H1 (cell line): ENCODE data around the gene F2. TPM values are rescaled to one million over a fixed set of nuclear protein-coding genes. Genes with fewer than 3 reads are reported as not detected.

Experiments used
- CTCF ChIA-PET: fragments of 300-600 bp; sonication (Branson Sonifier 250); formaldehyde crosslinking; loops from one replicate; lab custom pipeline; 2021; ENCODE audit not compliant: partially characterized antibody; lab: Charles Lee
- POLR2A ChIA-PET: fragments of 300-600 bp; sonication (Branson Sonifier 250); formaldehyde crosslinking; loops from one replicate; lab custom pipeline; 2021; ENCODE audit warnings: inconsistent platforms; ENCODE audit not compliant: partially characterized antibody; lab: Charles Lee
- DNase-seq, 2 experiments: peaks; one replicate each; pipeline versions ENCODE4 v3.0.0 to v3.0.0-alpha.2; 2010 to 2022; ENCODE audit warnings: low spot score in 2 of 2, low read depth in 1 of 2, mixed read lengths in 1 of 2
- FAIRE-seq: peaks from 2 replicates; lab custom pipeline; 2011; peaks lifted over from hg19 to GRCh38; lab: Jason Lieb, UNC
- H2AFZ ChIP-seq: 2 replicates; pipeline ENCODE4 v1.8.1; 2012; ENCODE audit warnings: low read length, inconsistent platforms
- H2AK5ac ChIP-seq: 2 replicates; pipeline ENCODE4 v1.6.1; 2013; ENCODE audit warnings: low read depth, low read length
- H2BK120ac ChIP-seq: replicated peaks from 2 replicates; pipeline ENCODE3; 2013; ENCODE audit warnings: low read depth, low read length, inconsistent platforms
- H2BK12ac ChIP-seq: 2 replicates; pipeline ENCODE4 v1.6.1; 2013; ENCODE audit warnings: low read depth, low read length
- H2BK15ac ChIP-seq: 2 replicates; pipeline ENCODE4 v1.6.1; 2013; ENCODE audit warnings: low read length
- H2BK20ac ChIP-seq: 2 replicates; pipeline ENCODE4 v1.6.1; 2013; ENCODE audit warnings: low read length
- H2BK5ac ChIP-seq: 2 replicates; pipeline ENCODE4 v1.6.1; 2013; ENCODE audit warnings: low read depth, low read length
- H3K14ac ChIP-seq: 2 replicates; pipeline ENCODE4 v1.6.1; 2013; ENCODE audit warnings: inconsistent platforms; ENCODE audit not compliant: insufficient read length
- H3K18ac ChIP-seq: 2 replicates; pipeline ENCODE4 v1.6.1; 2013; ENCODE audit warnings: low read length; ENCODE audit errors: extremely low read depth
- H3K23ac ChIP-seq: 2 replicates; pipeline ENCODE4 v1.6.1; 2013; ENCODE audit warnings: inconsistent platforms; ENCODE audit not compliant: insufficient read length
- H3K23me2 ChIP-seq: 2 replicates; pipeline ENCODE4 v1.6.1; 2013; ENCODE audit warnings: low read depth, low read length
- H3K27ac ChIP-seq: 2 replicates; pipeline ENCODE4 v1.6.1; 2011; ENCODE audit warnings: low read depth, low read length, inconsistent platforms
- H3K27me3 ChIP-seq, 4 experiments: replicated peaks in 1 of 4; 1 replicate in 1 of 4; 2 replicates in 3 of 4; pipeline versions ENCODE4 v1.6.1 to v1.8.1; 2011 to 2013; ENCODE audit warnings: low read length in 3 of 4, mild to moderate bottlenecking in 3 of 4, inconsistent platforms in 2 of 4, mixed read lengths in 2 of 4, moderate library complexity in 1 of 4; ENCODE audit not compliant: control insufficient read depth in 3 of 4, insufficient read depth in 3 of 4; ENCODE audit errors: extremely low read depth in 1 of 4
- H3K36me3 ChIP-seq, 4 experiments: 2 replicates each; pipeline versions ENCODE4 v1.6.1 to v1.8.1; 2011 to 2013; ENCODE audit warnings: mild to moderate bottlenecking in 4 of 4, low read length in 3 of 4, moderate library complexity in 2 of 4, control low read depth in 1 of 4, inconsistent platforms in 1 of 4; ENCODE audit not compliant: insufficient read depth in 4 of 4, control insufficient read depth in 2 of 4
- H3K4ac ChIP-seq: replicated peaks from 2 replicates; pipeline ENCODE3; 2013; ENCODE audit warnings: low read length, low read depth, mixed read lengths, inconsistent platforms; ENCODE audit not compliant: insufficient read length
- H3K4me1 ChIP-seq, 4 experiments: replicated peaks in 1 of 4; 1 replicate in 1 of 4; 2 replicates in 3 of 4; pipeline versions ENCODE4 v1.6.1 to v1.8.1; 2011 to 2013; ENCODE audit warnings: low read length in 3 of 4, inconsistent platforms in 2 of 4, mixed read lengths in 1 of 4; ENCODE audit not compliant: insufficient read depth in 4 of 4, control insufficient read depth in 3 of 4
- H3K4me2 ChIP-seq, 2 experiments: 2 replicates each; pipeline versions ENCODE4 v1.6.1 to v1.8.1; 2011 to 2013; ENCODE audit warnings: low read depth in 2 of 2, low read length in 2 of 2, control low read depth in 1 of 2, inconsistent platforms in 1 of 2, mild to moderate bottlenecking in 1 of 2; ENCODE audit not compliant: insufficient read depth in 1 of 2
- H3K4me3 ChIP-seq, 4 experiments: fragments of 200-600, 300-600 bp in 1 of 4; sonication (generic), shearing (Covaris generic), sonication (Bioruptor Twin) in 1 of 4; 2 replicates each; pipeline versions ENCODE4 v1.5.1 to v1.8.1; 2011 to 2016; ENCODE audit warnings: low read length in 4 of 4, low read depth in 3 of 4, control low read depth in 2 of 4, inconsistent platforms in 2 of 4, mild to moderate bottlenecking in 2 of 4, mixed read lengths in 1 of 4, moderate library complexity in 1 of 4; ENCODE audit not compliant: insufficient read depth in 2 of 4; ENCODE audit errors: extremely low read depth in 1 of 4
- H3K56ac ChIP-seq: replicated peaks from 2 replicates; pipeline ENCODE3; 2013; ENCODE audit warnings: low read depth, mild to moderate bottlenecking, mixed read lengths, low read length, inconsistent platforms; ENCODE audit not compliant: insufficient read length
- H3K79me1 ChIP-seq: 2 replicates; pipeline ENCODE4 v1.6.1; 2013; ENCODE audit warnings: low read depth, low read length, control low read depth
- H3K79me2 ChIP-seq, 2 experiments: 2 replicates each; pipeline versions ENCODE4 v1.6.1 to v1.8.1; 2012 to 2013; ENCODE audit warnings: low read length in 2 of 2, mild to moderate bottlenecking in 2 of 2, inconsistent platforms in 1 of 2; ENCODE audit not compliant: insufficient read depth in 2 of 2, control insufficient read depth in 1 of 2
- H3K9ac ChIP-seq, 4 experiments: replicated peaks in 1 of 4; 1 replicate in 1 of 4; 2 replicates in 3 of 4; pipeline versions ENCODE4 v1.6.1 to v1.8.1; 2011 to 2013; ENCODE audit warnings: low read depth in 3 of 4, low read length in 3 of 4, control low read depth in 2 of 4, mild to moderate bottlenecking in 2 of 4, moderate library complexity in 2 of 4, inconsistent platforms in 1 of 4; ENCODE audit errors: extremely low read depth in 1 of 4
- H3K9me3 ChIP-seq, 2 experiments: 2 replicates each; pipeline versions ENCODE4 v1.6.1 to v1.8.1; 2012 to 2013; ENCODE audit warnings: mild to moderate bottlenecking in 2 of 2, moderate library complexity in 2 of 2, control low read depth in 1 of 2, inconsistent platforms in 1 of 2, low read depth in 1 of 2, low read length in 1 of 2, mixed read lengths in 1 of 2; ENCODE audit not compliant: insufficient read depth in 2 of 2
- H4K20me1 ChIP-seq, 2 experiments: replicated peaks in 1 of 2; 2 replicates each; pipeline versions ENCODE3 to v1.8.1; 2011 to 2013; ENCODE audit warnings: inconsistent platforms in 2 of 2, low read length in 2 of 2, mild to moderate bottlenecking in 1 of 2; ENCODE audit not compliant: insufficient read depth in 2 of 2, control insufficient read depth in 1 of 2
- H4K5ac ChIP-seq: 2 replicates; pipeline ENCODE4 v1.6.1; 2013; ENCODE audit warnings: low read length, low read depth, mixed read lengths, inconsistent platforms; ENCODE audit not compliant: insufficient read length
- H4K8ac ChIP-seq: 2 replicates; pipeline ENCODE4 v1.8.0; 2013; ENCODE audit warnings: mild to moderate bottlenecking, moderate library complexity, low read length, inconsistent platforms; ENCODE audit not compliant: insufficient read depth; ENCODE audit errors: extremely low read depth
- H4K91ac ChIP-seq: replicated peaks from 2 replicates; pipeline ENCODE3; 2013; ENCODE audit warnings: low read length, mixed read lengths, inconsistent platforms; ENCODE audit not compliant: insufficient read length
- BCL11A ChIP-seq, 2 experiments: IDR thresholded peaks; one replicate each; pipeline ENCODE4 v1.6.1; 2011; ENCODE audit warnings: low read depth in 2 of 2, low read length in 2 of 2, mild to moderate bottlenecking in 2 of 2
- POLR2AphosphoS5 ChIP-seq: IDR thresholded peaks from 2 replicates; pipeline ENCODE4 v1.6.1; 2011; ENCODE audit warnings: low read depth, low read length
- SIRT6 ChIP-seq: IDR thresholded peaks from one replicate; pipeline ENCODE4 v1.7.1; 2012; ENCODE audit warnings: low read length, inconsistent platforms
- SIX5 ChIP-seq: IDR thresholded peaks from 2 replicates; pipeline ENCODE4 v1.6.1; 2011; ENCODE audit warnings: mild to moderate bottlenecking, low read depth, low read length
- SP1 ChIP-seq: IDR thresholded peaks from 2 replicates; pipeline ENCODE4 v1.6.1; 2011; ENCODE audit warnings: low read depth, low read length
- TCF12 ChIP-seq: IDR thresholded peaks from 2 replicates; pipeline ENCODE4 v1.6.1; 2011; ENCODE audit warnings: low read depth, mild to moderate bottlenecking, low read length
- WGBS, 2 experiments: shearing (Covaris generic) in 1 of 2; methylation state at CpG; one replicate each; pipeline versions ENCODE4 v1.1.6 to v1.1.7; 2013 to 2015; ENCODE audit warnings: low lambda C conversion rate in 2 of 2, mixed read lengths in 2 of 2, inconsistent platforms in 1 of 2, low coverage in 1 of 2, missing lambda C conversion rate in 1 of 2; ENCODE audit not compliant: insufficient replicate concordance in 2 of 2, insufficient coverage in 1 of 2, insufficient read length in 1 of 2; ENCODE audit errors: extremely low coverage in 1 of 2, missing lambda C conversion rate in 1 of 2; 5-methylcytosine and 5-hydroxymethylcytosine counted together
- polyA plus RNA-seq, 7 experiments: library from polyadenylated mRNA; depleted of rRNA in 3 of 7; stranded (reverse) in 5 of 7; unstranded in 2 of 7; fragments of >200 nt in 5 of 7; fragments of 200-250 nt in 2 of 7; gene quantifications; 1 replicate in 5 of 7; 2 replicates in 1 of 7; 4 replicates in 1 of 7; pipeline versions ENCODE4 v1.2.1 to v1.2.3, GENCODE V29; 2011 to 2013; ENCODE audit warnings: missing spikeins in 2 of 7, mixed read lengths in 2 of 7
- total RNA-seq: library from RNA; stranded (reverse); fragmentation: NEBNext Ultra II Directional; extraction: Animal tissue kit (Norgen Biotek cat#: 25700); gene quantifications from 2 replicates; pipeline ENCODE4 v1.2.1, GENCODE V29; 2021

The F2 gene
- total and polyA plus RNA-seq, 2 of the 8 experiments (the other 6 are each of a cell fraction or from before 2014, with no cell fraction given) = 0.11 TPM; not detected in 1

DNA sequence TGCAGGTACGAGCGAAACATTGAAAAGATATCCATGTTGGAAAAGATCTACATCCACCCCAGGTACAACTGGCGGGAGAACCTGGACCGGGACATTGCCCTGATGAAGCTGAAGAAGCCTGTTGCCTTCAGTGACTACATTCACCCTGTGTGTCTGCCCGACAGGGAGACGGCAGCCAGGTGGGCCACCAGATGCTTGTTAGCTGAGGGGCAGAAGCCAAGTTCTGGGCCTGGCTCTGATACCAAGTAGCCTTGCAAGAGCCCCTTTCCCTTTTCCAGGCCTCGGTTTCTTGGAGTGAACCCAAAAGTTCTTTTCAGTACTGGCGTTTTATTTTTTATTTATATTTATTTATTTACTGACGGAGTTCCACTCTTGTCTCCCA is 9.6 kb downstream of the F2 start:
- H4K5ac ChIP-seq = no peak overlapping the region
- POLR2A ChIA-PET = no interaction called here
- no peak overlapping the region for H3K4me2 ChIP-seq
- no peak overlapping the region for H3K27ac ChIP-seq
- H4K8ac ChIP-seq = peak overlapping the region; percentile 82
- FAIRE-seq = no peak
- TF ChIP-seq POLR2AphosphoS5 = no peak
- TF ChIP-seq SP1 = no peak
- no peak for TF ChIP-seq TCF12
- TF ChIP-seq BCL11A (IDR thresholded peaks at IDR 0.05; ENCODE audit: low read depth in 2 of 2, low read length in 2 of 2) = no peak
- no peak for TF ChIP-seq SIX5
- TF ChIP-seq SIRT6 = no peak
- no peak overlapping the region for H3K56ac ChIP-seq
- H4K91ac ChIP-seq = no peak overlapping the region
- no peak overlapping the region for H2BK5ac ChIP-seq
- H2BK15ac ChIP-seq = no peak overlapping the region
- H3K18ac ChIP-seq = no peak overlapping the region
- H2AK5ac ChIP-seq = no peak overlapping the region
- H3K9me3 ChIP-seq = no peaks in the 10 kb centered on the region
- no peaks in the 10 kb centered on the region for H3K79me1 ChIP-seq
- CTCF ChIA-PET = interaction anchor here (2.0 kb wide), 1 partner anchor 51 kb away, joined by 7 read pairs; no protein-coding TSS in a partner anchor
- no peaks in the 10 kb centered on the region for H3K23me2 ChIP-seq
- H3K4ac ChIP-seq = no peak overlapping the region
- H3K79me2 ChIP-seq = no peaks in the 10 kb centered on the region
- no peak overlapping the region for H2BK120ac ChIP-seq
- peaks cover 0 to 3% (median under 1%) of the 10 kb centered on the region in 4 experiments; a peak in 2 of 7 replicates for H3K4me1 ChIP-seq
- no peaks in the 10 kb centered on the region for H3K27me3 ChIP-seq
- no peak overlapping the region for H3K4me3 ChIP-seq
- 90% methylated on average over 9 of the region's 9 CpGs; no CpG with 5 or more reads in 1 of the 2 experiments for WGBS, 2 experiments
- H3K23ac ChIP-seq = no peak overlapping the region
- H2BK12ac ChIP-seq = no peak overlapping the region
- H2AFZ ChIP-seq = no peak overlapping the region
- H2BK20ac ChIP-seq = no peak overlapping the region
- H4K20me1 ChIP-seq = no peaks in the 10 kb centered on the region
- H3K14ac ChIP-seq = no peak overlapping the region
- H3K36me3 ChIP-seq = no peaks in the 10 kb centered on the region
- DNase-seq = no peak
- H3K9ac ChIP-seq = no peak overlapping the region; a peak in 2 of 7 replicates
